ENCODE results near the gene TMEM131L.

The TMEM131L gene

DNA sequence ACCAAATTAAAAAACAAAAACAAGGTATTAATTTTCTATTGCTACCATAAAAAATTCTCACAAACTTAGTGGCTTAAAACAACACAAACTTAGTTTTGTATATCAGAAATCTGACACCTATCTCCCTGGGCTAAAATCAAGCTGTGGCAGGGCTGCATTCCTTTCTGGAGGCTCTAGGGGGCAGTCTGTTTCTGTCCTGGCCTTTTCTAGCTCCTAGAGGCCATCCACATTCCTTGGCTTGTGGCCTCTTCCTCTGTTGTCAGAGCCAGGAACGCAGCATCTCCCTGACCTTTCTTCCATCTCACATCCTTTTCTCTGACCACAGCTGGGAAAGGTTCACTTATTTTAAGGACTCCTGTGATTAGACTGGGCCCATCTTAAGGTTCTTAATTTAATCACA, 179.0 kb downstream of the TMEM131L start:
- DNase-seq (ENCODE audit: low read depth), result no peak
- TF ChIP-seq, protein P1, sequence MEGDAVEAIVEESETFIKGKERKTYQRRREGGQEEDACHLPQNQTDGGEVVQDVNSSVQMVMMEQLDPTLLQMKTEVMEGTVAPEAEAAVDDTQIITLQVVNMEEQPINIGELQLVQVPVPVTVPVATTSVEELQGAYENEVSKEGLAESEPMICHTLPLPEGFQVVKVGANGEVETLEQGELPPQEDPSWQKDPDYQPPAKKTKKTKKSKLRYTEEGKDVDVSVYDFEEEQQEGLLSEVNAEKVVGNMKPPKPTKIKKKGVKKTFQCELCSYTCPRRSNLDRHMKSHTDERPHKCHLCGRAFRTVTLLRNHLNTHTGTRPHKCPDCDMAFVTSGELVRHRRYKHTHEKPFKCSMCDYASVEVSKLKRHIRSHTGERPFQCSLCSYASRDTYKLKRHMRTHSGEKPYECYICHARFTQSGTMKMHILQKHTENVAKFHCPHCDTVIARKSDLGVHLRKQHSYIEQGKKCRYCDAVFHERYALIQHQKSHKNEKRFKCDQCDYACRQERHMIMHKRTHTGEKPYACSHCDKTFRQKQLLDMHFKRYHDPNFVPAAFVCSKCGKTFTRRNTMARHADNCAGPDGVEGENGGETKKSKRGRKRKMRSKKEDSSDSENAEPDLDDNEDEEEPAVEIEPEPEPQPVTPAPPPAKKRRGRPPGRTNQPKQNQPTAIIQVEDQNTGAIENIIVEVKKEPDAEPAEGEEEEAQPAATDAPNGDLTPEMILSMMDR (conservative IDR thresholded peaks at IDR 0.05; ENCODE audit: low read depth, low read length), result peak; percentile 42
- H3K4me3 ChIP-seq (ENCODE audit: low read depth, low read length), result no peak overlapping the region

DNA sequence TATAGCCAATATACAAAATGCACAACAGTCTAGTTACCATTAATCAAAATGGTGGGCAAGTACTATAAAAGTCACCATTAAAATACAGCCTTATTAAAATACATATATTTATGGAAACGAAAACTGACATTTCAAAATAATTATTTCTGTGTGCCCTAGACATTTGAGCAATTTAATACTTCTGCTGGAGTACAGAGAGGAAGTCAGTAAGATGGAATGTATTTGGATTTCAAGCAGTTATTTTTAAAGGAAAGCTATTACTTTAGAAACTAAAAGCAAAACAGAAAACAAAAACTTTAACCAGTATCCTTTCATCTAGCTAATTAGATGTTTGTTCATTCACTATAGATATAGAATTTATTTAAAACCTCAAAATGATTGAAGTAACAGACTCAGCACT, 180.1 kb downstream of the TMEM131L start:
- DNase-seq (ENCODE audit: low read depth), result no peak
- no peak overlapping the region for H3K4me3 ChIP-seq (ENCODE audit: low read depth, low read length)
- TF ChIP-seq, protein P1 (conservative IDR thresholded peaks at IDR 0.05; ENCODE audit: low read depth, low read length), result no peak

DNA sequence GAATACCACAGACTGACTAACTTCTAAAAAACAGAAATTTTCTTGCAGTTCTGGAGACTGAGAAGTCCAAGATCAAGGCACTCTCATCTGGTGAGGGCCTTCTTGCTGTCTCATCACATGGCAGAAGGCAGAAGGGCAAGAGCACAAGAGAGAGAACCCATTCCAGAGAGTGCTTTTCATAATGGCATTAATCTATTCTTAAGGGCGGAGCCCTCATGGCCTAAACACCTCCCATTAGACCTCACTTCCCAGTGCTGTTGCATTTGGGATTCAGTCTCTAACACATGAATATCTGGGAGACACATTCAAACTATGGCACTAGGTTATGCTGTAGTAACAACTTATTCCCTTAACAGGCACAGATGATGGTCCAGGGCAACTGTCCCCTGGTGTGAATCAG, 180.8 kb downstream of the TMEM131L start:
- H3K4me3 ChIP-seq (ENCODE audit: low read depth, low read length), result no peak overlapping the region
- DNase-seq (ENCODE audit: low read depth), result no peak
- TF ChIP-seq, protein P1 (conservative IDR thresholded peaks at IDR 0.05; ENCODE audit: low read depth, low read length), result no peak

DNA sequence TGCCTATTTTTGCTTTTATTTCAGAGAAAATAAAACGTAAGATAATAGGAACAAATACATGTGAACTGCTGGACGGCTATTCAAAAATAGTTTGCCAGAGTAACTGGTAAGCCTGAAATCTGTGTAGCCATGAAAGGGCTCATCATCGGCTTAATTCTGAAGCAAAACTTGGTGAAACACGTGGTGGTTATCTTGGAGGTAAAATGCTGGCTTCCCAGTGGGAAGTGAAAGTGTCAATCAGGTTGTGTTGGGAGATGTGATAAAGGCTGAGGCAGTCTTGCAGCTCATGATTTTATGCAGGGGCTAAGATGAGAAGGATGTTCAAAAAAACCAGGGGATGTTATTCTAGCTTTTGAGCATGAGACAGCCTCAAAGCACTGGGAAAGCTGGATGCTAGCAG, 181.8 kb downstream of the TMEM131L start:
- TF ChIP-seq, protein P1 (conservative IDR thresholded peaks at IDR 0.05; ENCODE audit: low read depth, low read length), result no peak

DNA sequence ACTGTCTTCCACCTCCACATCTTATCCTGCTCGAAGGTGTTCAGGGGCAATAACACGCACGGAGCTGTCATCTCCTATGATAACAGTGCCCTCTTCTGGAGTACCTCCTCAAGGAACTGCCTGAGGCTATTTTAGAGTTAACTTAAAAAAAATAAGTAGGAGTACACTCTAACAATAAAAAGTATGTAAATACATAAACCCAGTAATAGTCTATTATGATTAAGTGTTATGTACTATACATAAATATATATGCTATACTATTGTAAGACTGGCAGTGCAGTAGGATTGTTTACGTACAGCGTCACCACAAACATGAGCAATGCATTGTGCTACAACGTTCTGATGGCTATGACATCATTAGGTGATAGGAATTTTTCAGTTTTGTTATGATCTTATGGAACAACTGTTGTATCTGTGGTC, 183.4 kb downstream of the TMEM131L start:
- H3K4me3 ChIP-seq (ENCODE audit: low read depth, low read length), result no peak overlapping the region
- TF ChIP-seq, protein P1 (conservative IDR thresholded peaks at IDR 0.05; ENCODE audit: low read depth, low read length), result peak; percentile 62
- peak; percentile 51 for DNase-seq (ENCODE audit: low read depth)

More for the DNA sequence above, 181.8 kb downstream of the TMEM131L start:
- H3K4me3 ChIP-seq (ENCODE audit: low read depth, low read length), result no peak overlapping the region
- DNase-seq (ENCODE audit: low read depth), result no peak

DNA sequence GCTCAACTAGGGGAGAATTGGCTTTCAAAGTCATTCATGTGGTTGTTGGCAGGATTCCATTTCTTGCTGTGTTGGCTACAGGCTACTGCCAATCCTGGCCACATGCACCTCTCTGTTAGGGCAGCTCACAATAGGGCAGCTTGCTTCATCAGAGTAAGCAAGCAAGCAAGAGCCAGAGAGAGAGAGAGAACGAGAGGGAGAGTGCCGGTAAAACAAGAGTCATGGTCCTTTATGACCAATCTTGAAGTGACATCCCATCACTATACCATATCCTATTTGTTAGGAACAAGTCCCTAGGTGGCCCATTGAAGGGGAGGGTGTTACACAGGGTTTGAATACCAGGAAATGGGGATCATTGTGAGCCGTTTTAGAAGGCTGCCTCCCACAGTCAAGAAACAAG, 185.0 kb downstream of the TMEM131L start:
- TF ChIP-seq, protein P1 (conservative IDR thresholded peaks at IDR 0.05; ENCODE audit: low read depth, low read length), result no peak
- H3K4me3 ChIP-seq (ENCODE audit: low read depth, low read length), result no peak overlapping the region
- DNase-seq (ENCODE audit: low read depth), result peak; percentile 29

DNA sequence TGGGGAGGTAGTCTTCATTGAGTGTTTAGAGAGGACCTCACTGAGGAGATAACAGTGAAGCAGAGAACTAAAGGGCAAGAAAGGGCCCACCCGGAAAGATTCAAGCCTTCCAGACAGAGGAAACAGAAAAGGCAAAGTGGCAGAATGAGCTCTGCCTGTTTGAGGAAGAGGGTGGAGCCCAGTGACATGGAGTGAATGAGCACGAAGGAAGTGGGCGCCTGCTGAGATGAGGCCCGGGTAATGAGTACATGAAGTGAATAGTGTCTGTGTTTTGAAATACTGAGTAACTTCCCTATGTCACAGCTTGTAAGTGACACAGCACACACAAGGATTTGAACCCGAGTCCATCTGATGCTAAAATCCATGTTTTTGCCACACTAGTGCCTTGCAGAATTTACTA, 185.4 kb downstream of the TMEM131L start:
- H3K4me3 ChIP-seq (ENCODE audit: low read depth, low read length), result no peak overlapping the region
- peak; percentile 53 for DNase-seq (ENCODE audit: low read depth)
- TF ChIP-seq, protein P1 (conservative IDR thresholded peaks at IDR 0.05; ENCODE audit: low read depth, low read length), result no peak

Measured in choroid plexus epithelial cell (primary cell).